ENCODE measurements around the gene OPN3. TPM values are rescaled to one million over a fixed set of nuclear protein-coding genes. Genes with fewer than 3 reads are reported as not detected.

The OPN3 gene
- total and polyA plus RNA-seq, 5 experiments from 2014 or later, result 11.5 to 36.0 (median 24.4) TPM

DNA sequence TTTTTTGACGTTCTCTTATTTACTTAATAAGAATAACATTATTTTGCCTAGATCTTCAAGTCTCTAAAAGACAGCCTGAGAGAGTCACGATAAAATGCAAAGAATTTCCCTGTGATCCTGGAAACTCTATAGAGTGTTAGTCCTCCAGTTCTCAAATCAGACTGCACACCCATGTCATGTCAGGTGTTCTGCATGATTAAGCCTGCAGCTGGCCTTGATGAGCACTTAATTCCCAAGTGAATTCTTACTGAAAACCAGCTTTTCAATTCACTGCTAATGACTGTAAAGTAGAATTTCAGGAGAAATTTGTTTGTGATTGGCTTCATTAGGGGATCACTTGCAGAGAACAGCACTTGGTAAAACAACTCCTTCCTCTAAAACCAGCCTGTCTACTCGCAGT lies 41.9 kb downstream of the OPN3 start:
- Mint-ChIP-seq H3K27ac (no peak overlapping the region), H3K4me1 (peaks cover 0 to 26% (median 1%) of the 10 kb centered on the region in 4 donors), H3K9me3 (no peaks in the 10 kb centered on the region), H3K4me3 (no peak overlapping the region), H3K36me3 (peaks cover 2 to 63% (median 30%) of the 10 kb centered on the region in 3 donors), H3K27me3 (no peaks in the 10 kb centered on the region)
- ATAC-seq (no peak), DNase-seq (no peak)
- POLR2A ChIA-PET, result no interaction called here

DNA sequence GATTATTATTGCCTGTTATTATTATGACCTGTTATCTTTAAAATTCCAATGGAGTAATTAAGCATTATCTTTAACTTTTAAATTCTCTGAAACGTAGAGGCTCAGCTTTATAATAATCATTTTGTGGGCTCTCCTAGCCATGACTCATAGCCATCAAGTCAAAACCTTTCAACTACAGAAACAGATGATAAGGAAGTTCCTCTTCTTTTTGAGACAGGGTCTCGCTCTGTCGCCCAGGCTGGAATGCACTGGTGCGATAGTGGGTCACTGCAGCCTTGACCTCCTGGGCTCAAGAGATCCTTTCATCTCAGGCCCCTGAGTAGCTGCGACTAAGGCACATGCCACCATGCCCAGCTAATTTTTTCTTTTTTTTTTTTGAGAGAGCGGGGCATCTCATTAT lies 43.5 kb downstream of the OPN3 start:
- Mint-ChIP-seq H3K9me3 (no peaks in the 10 kb centered on the region), H3K4me1 (peaks cover 0 to 26% (median 0%) of the 10 kb centered on the region in 4 donors), H3K36me3 (peaks cover 0 to 51% (median 16%) of the 10 kb centered on the region in 3 donors), H3K27me3 (no peaks in the 10 kb centered on the region), H3K27ac (peak overlapping the region in 1 of 10 donors; percentile 30), H3K4me3 (no peak overlapping the region)
- POLR2A ChIA-PET, result no interaction called here
- ATAC-seq, result no peak
- no peak for DNase-seq

DNA sequence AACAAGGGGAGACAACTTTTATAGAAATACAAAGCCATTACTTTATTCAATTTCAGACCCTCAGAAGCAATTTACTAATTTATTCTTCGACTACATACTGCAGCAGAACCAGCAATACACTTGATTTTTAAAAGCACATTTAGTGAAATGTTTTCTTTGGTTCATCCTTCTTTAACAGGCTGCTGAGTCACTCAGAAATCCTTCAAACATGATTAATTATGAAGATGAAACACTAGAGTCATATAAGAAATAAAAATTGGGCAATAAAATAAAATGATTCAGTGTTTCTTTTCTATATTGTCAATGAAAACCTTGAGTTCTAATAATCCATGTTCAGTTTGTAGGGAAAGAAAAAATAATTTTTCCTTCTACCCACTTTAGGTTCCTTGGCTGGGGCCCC lies 47.0 kb downstream of the OPN3 start:
- H3K36me3 Mint-ChIP-seq, result peaks cover 0 to 48% (median 13%) of the 10 kb centered on the region in 3 donors
- H3K27me3 Mint-ChIP-seq, result no peaks in the 10 kb centered on the region
- DNase-seq (no peak), ATAC-seq (no peak)
- POLR2A ChIA-PET, result no interaction called here
- peaks cover 0 to 10% (median 2%) of the 10 kb centered on the region in 4 donors for H3K4me1 Mint-ChIP-seq
- no peak overlapping the region for H3K27ac Mint-ChIP-seq
- H3K9me3 Mint-ChIP-seq, result no peaks in the 10 kb centered on the region
- H3K4me3 Mint-ChIP-seq, result no peak overlapping the region

DNA sequence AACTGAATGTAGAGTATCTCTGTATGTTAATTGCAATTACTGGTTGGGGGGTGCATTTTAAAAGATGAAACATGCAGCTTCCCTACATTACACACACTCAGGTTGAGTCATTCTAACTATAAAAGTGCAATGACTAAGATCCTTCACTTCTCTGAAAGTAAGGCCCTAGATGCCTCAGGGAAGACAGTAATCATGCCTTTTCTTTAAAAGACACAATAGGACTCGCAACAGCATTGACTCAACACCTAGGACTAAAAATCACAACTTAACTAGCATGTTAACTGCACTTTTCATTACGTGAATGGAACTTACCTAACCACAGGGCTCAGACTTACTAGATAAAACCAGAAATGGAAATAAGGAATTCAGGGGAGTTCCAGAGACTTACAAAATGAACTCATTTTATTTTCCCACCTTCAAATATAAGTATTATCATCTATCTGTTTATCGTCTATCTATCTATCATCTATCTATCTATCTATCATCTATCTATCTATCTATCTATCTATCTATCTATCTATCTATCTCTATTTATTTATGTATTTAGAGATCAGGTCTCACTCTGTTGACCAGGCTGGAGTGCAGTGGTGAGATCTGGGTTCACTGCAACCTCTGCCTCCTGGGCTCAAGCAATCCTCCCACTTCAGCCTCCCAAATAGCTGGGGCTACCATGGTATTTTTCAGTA lies 47.8 kb downstream of the OPN3 start:
- Mint-ChIP-seq H3K9me3 (no peaks in the 10 kb centered on the region), H3K27ac (peak overlapping the region in 2 of 10 donors; percentile 9 to 24), H3K4me3 (no peak overlapping the region), H3K27me3 (no peaks in the 10 kb centered on the region), H3K4me1 (peaks cover 0 to 8% (median 2%) of the 10 kb centered on the region in 4 donors), H3K36me3 (peaks cover 0 to 42% (median 13%) of the 10 kb centered on the region in 3 donors)
- ATAC-seq (no peak), DNase-seq (no peak)
- POLR2A ChIA-PET, result no interaction called here

DNA sequence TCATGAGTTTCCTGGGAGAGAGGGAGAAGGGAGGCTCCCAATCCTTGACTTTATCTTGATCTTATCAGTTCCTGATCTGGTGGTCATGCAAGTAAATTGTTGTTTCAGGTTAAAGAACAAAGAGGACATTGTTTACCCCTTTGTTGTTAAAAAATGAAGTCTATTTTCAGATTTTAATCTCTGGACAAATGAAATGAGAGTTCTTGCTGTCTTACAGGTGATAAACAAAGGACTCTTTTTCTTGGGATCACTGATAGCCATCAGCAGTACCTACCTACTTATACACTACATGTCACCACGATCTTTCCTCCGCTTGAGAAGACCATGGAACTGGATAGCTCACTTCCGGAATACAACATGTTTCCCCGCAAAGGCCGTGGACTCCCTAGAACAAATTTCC lies 48.4 kb downstream of the OPN3 start:
- no peak for DNase-seq
- Mint-ChIP-seq H3K27me3 (no peaks in the 10 kb centered on the region), H3K36me3 (peaks cover 0 to 38% (median 13%) of the 10 kb centered on the region in 3 donors), H3K4me3 (no peak overlapping the region), H3K9me3 (no peaks in the 10 kb centered on the region), H3K27ac (no peak overlapping the region), H3K4me1 (peaks cover 0 to 6% (median 2%) of the 10 kb centered on the region in 4 donors)
- POLR2A ChIA-PET, result no interaction called here
- no peak for ATAC-seq

DNA sequence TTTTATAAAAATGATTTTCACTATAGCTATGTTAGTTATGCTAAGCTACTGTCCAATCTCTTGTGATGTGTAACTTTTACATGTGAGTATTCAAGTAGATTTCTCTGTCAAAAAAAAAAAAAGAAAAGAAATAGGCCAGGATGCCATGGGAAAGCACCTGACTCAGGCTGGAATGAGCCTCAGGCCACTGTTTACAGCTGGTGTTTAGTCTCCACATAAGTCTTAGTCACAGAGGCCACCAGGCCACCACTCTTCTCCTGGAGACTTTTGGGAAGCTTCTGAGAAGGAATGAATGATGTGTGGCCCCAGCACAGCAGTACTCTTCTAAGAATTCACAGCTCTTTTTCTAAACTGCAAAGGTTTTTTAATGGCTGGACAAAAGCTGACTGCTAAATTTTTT lies 48.9 kb downstream of the OPN3 start:
- Mint-ChIP-seq H3K27ac (no peak overlapping the region), H3K27me3 (no peaks in the 10 kb centered on the region), H3K36me3 (peaks cover 0 to 34% (median 13%) of the 10 kb centered on the region in 3 donors), H3K4me1 (peaks cover 0 to 4% (median 1%) of the 10 kb centered on the region in 4 donors), H3K4me3 (no peak overlapping the region), H3K9me3 (no peaks in the 10 kb centered on the region)
- DNase-seq, result no peak
- POLR2A ChIA-PET, result no interaction called here
- ATAC-seq, result no peak

DNA sequence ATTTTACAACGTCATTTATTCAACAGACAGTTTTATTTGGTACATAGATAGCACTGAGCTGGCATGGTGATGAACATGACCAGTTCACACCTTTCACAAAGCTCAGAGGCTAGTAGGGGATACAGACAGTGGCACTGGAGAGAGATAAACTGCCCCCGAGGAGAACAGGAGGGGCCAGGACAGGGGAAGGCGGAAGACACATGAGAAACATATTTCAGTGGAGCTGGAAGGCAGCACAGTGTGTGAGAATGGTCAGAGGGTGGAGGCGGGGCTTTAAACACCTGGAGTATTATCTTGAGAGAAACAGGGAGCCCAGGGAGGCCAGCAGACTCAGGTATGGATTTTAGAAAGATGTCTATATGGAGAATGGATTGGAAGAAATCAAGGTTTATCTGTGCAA lies 49.5 kb downstream of the OPN3 start:
- ATAC-seq (no peak), DNase-seq (no peak)
- H3K9me3 Mint-ChIP-seq, result no peaks in the 10 kb centered on the region
- H3K36me3 Mint-ChIP-seq, result peaks cover 0 to 28% (median 11%) of the 10 kb centered on the region in 3 donors
- no peak overlapping the region for H3K4me3 Mint-ChIP-seq
- no peaks in the 10 kb centered on the region for H3K27me3 Mint-ChIP-seq
- peaks cover 0 to 4% (median 0%) of the 10 kb centered on the region in 4 donors for H3K4me1 Mint-ChIP-seq
- POLR2A ChIA-PET, result no interaction called here
- H3K27ac Mint-ChIP-seq, result peak overlapping the region in 1 of 10 donors; percentile 1

DNA sequence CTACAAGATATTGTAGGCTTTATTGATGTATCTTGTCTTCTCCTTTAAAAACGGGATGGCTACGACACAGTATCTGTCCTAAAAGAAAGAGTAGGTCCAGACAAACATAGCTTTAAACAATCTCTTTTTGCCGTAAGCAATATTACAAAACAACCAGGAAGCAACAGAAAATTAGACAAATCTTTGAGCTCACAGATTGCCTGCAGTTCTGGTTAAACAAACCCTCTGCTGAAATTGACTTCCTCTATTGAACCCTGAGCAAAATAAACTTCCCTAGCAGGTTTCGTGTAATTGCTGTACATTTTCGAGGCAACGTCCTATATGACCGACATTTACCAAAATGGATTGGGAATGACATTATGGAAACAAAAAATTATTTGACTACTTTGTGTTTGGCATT lies 50.6 kb downstream of the OPN3 start:
- no peak overlapping the region for H3K4me3 Mint-ChIP-seq

DNA sequence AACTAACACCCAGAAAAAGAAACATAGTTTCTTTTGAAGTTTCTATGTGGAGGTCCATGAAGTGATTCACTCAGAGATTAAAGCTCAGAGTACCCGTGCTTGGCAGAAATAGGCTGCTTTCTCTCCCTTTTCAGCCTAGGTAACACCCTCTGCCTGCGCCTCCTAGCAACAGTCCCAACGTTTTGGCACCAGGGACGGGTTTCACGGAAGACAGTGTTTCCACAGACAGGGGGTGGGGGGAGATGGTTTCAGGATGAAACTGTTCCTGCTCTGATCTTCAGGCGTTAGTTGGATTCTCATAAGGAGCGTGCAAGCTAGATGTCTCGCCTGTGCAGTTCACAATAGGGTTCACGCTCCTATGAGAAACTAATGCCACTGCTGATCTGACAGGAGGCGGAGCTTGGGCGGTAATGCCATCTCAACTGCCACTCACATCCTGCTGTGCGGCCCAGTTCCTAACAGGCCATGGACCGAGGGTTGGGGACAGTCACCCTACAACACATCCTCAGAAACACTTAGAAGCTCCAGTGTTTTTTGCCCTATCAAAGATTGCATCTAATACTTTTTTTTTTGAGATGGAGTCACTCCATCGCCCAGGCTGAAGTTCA lies 53.2 kb downstream of the OPN3 start:
- Mint-ChIP-seq H3K9me3 (peaks cover 0 to 11% (median 2%) of the 10 kb centered on the region in 9 donors), H3K36me3 (peaks cover 6 to 17% (median 11%) of the 10 kb centered on the region in 3 donors), H3K4me1 (peaks cover 0 to 4% (median 0%) of the 10 kb centered on the region in 4 donors), H3K27me3 (peaks cover 0 to 2% (median 0%) of the 10 kb centered on the region in 5 donors), H3K4me3 (no peak overlapping the region), H3K27ac (no peak overlapping the region)
- no peak for ATAC-seq
- POLR2A ChIA-PET, result no interaction called here
- no peak for DNase-seq

More for the DNA sequence above, 50.6 kb downstream of the OPN3 start:
- no peaks in the 10 kb centered on the region for H3K27me3 Mint-ChIP-seq
- DNase-seq (no peak), ATAC-seq (no peak)
- no peaks in the 10 kb centered on the region for H3K9me3 Mint-ChIP-seq
- POLR2A ChIA-PET, result no interaction called here
- peaks cover 0 to 4% (median 0%) of the 10 kb centered on the region in 4 donors for H3K4me1 Mint-ChIP-seq
- H3K36me3 Mint-ChIP-seq, result peaks cover 0 to 20% (median 8%) of the 10 kb centered on the region in 3 donors
- no peak overlapping the region for H3K27ac Mint-ChIP-seq

DNA sequence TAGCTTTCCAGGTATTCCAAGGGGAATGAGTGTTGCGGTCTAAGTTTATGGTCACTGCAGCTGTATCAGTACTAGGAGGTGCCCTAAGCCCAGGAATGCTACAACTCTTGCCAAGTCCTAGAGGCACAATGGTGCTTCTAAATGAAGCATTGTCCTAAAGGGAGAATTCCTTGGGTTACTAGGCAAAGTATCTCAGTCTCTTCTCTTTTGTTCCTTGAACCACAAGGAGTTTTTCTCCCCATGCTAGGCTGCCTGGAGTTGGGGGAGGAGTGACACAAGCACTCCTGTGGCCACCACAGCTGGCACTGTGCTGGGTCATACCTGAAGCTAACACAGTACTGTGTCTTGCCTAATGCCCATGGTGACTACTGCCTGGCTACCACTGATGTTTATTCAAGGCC lies 57.2 kb downstream of the OPN3 start:
- no peaks in the 10 kb centered on the region for H3K4me1 Mint-ChIP-seq
- peaks cover 11 to 25% (median 13%) of the 10 kb centered on the region in 3 donors for H3K36me3 Mint-ChIP-seq
- no peak overlapping the region for H3K27ac Mint-ChIP-seq
- DNase-seq, result no peak
- H3K4me3 Mint-ChIP-seq, result no peak overlapping the region
- POLR2A ChIA-PET, result no interaction called here
- H3K9me3 Mint-ChIP-seq, result peaks cover 0 to 39% (median 8%) of the 10 kb centered on the region in 9 donors
- no peak for ATAC-seq
- H3K27me3 Mint-ChIP-seq, result peaks cover 0 to 9% (median 7%) of the 10 kb centered on the region in 5 donors

DNA sequence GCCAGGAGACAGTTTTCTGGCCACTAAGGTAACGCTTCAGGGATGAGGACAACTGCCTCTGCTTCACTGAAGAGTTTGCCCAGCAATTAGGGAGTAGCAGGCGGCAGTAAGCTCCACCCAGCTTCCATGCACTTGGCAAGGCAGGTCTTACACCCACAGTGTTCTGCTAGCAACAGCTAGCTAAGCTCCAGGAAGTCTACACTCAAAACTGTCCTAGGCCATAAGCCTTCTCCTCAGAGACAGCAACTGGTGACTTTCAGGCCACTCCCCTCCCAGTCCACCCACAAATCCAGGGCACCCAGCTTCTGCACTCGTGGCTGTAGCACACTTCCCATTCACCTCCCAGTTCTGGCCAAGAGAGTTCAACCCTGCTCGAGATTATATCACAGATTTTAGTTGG lies 60.7 kb downstream of the OPN3 start:
- Mint-ChIP-seq H3K36me3 (peaks cover 11 to 52% (median 28%) of the 10 kb centered on the region in 3 donors), H3K4me3 (no peak overlapping the region), H3K27ac (no peak overlapping the region), H3K9me3 (peaks cover 15 to 71% (median 28%) of the 10 kb centered on the region in 9 donors), H3K4me1 (no peaks in the 10 kb centered on the region), H3K27me3 (peaks cover 5 to 32% (median 15%) of the 10 kb centered on the region in 5 donors)
- POLR2A ChIA-PET, result no interaction called here
- ATAC-seq, result no peak
- no peak for DNase-seq

DNA sequence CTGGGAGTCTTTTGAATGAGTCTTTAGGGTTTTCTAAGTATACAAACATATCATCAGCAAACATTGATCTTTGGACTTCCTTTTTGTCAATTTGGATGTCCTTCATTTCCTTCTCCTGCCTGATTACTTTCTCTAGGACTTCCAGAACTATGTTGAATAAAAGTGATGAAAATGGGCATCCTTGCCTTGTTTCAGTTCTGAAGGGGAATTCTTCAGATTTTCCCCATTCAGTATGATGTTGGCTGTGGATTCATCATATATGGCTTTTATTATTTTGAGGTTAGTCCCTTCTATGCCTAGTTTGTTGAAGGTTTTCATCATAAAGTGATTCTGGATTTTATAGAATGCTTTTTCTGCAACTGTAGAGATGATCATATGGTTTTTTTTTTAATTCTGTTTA lies 66.0 kb downstream of the OPN3 start:
- POLR2A ChIA-PET, result no interaction called here
- H3K27ac Mint-ChIP-seq, result no peak overlapping the region
- ATAC-seq, result no peak
- H3K4me3 Mint-ChIP-seq, result no peak overlapping the region
- DNase-seq, result no peak
- H3K4me1 Mint-ChIP-seq, result no peaks in the 10 kb centered on the region
- peaks cover 18 to 52% (median 27%) of the 10 kb centered on the region in 9 donors for H3K9me3 Mint-ChIP-seq
- H3K36me3 Mint-ChIP-seq, result peaks cover 0 to 38% (median 21%) of the 10 kb centered on the region in 3 donors
- peaks cover 12 to 47% (median 17%) of the 10 kb centered on the region in 5 donors for H3K27me3 Mint-ChIP-seq

DNA sequence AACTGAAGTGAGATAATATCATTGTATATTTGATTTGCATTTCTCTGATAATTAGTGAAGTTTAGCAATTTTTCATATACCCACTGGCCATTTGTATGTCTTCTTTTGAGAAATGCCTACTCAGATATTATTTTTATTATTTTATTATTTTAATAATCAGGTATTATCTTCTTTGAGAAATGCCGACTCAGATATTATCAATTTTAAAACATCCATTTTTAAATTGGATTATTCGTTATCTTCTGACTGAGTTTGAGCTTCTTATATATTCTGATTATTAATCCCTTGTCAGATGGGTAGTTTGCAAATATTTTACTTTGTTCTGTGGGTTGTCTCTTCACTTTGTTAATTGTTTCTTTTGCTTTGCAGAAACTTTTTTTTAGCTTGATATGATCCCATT lies 70.3 kb downstream of the OPN3 start:
- peaks cover 2 to 19% (median 7%) of the 10 kb centered on the region in 5 donors for H3K27me3 Mint-ChIP-seq
- ATAC-seq, result no peak
- H3K36me3 Mint-ChIP-seq, result peaks cover 0 to 5% (median 4%) of the 10 kb centered on the region in 3 donors
- no peak for DNase-seq
- H3K9me3 Mint-ChIP-seq, result peaks cover 0 to 11% (median 6%) of the 10 kb centered on the region in 9 donors
- no peak overlapping the region for H3K4me3 Mint-ChIP-seq
- H3K27ac Mint-ChIP-seq, result no peak overlapping the region
- POLR2A ChIA-PET, result no interaction called here
- no peaks in the 10 kb centered on the region for H3K4me1 Mint-ChIP-seq
